Lower lobe of right lung (tissue), 2 donors: ENCODE data around the gene JAG1. TPM values are rescaled to one million over a fixed set of nuclear protein-coding genes. Genes with fewer than 3 reads are reported as not detected.

ENCODE experiments used
- ATAC-seq, 2 donors: fragments of 200-7000 bp; cut with Tn5 transposase; one replicate each; pipeline ENCODE4 v1.9.1; 2020 to 2022; ENCODE audit warnings: mild to moderate bottlenecking in 2 of 2, moderate library complexity in 2 of 2
- DNase-seq: peaks from one replicate; pipeline ENCODE4 v3.0.0-alpha.2; 2020
- H3K27ac ChIP-seq: fragments of 200-600 bp; one replicate; pipeline ENCODE4 v1.8.0; 2022
- H3K27me3 ChIP-seq: fragments of 200-600 bp; one replicate; pipeline ENCODE4 v1.8.0; 2022; ENCODE audit warnings: low read depth
- H3K36me3 ChIP-seq: fragments of 200-600 bp; one replicate; pipeline ENCODE4 v1.8.0; 2022; ENCODE audit warnings: mild to moderate bottlenecking
- H3K4me1 ChIP-seq: fragments of 200-600 bp; one replicate; pipeline ENCODE4 v1.8.0; 2022
- H3K4me3 ChIP-seq: fragments of 200-600 bp; one replicate; pipeline ENCODE4 v1.8.0; 2022; ENCODE audit warnings: mild to moderate bottlenecking
- H3K9me3 ChIP-seq: fragments of 200-600 bp; one replicate; pipeline ENCODE4 v1.8.0; 2022
- intact Hi-C: fragments of 100-400 bp; cut with DNase I; formaldehyde crosslinking; loops from one replicate; pipeline ENCODE4 v1.11.0; 2022
- total RNA-seq: library from RNA; stranded (reverse); fragmentation: NEBNext Ultra II Directional; extraction: Animal tissue kit (Norgen Biotek cat#: 25700); gene quantifications from one replicate; pipeline ENCODE4 v1.2.1, GENCODE V29; 2021
- TF ChIP-seq, protein P1 (sequence below): fragments of 200-600 bp; IDR thresholded peaks from one replicate; pipeline ENCODE4 v1.8.0; 2022; ENCODE audit warnings: antibody characterized with exemption, mild to moderate bottlenecking
- donor health status: DM: no; HTN: yes; CAD: no; lungs with severe emphysema.

Gene JAG1
- total RNA-seq, 1 donor from 2014 or later, result 60.1 TPM

DNA sequence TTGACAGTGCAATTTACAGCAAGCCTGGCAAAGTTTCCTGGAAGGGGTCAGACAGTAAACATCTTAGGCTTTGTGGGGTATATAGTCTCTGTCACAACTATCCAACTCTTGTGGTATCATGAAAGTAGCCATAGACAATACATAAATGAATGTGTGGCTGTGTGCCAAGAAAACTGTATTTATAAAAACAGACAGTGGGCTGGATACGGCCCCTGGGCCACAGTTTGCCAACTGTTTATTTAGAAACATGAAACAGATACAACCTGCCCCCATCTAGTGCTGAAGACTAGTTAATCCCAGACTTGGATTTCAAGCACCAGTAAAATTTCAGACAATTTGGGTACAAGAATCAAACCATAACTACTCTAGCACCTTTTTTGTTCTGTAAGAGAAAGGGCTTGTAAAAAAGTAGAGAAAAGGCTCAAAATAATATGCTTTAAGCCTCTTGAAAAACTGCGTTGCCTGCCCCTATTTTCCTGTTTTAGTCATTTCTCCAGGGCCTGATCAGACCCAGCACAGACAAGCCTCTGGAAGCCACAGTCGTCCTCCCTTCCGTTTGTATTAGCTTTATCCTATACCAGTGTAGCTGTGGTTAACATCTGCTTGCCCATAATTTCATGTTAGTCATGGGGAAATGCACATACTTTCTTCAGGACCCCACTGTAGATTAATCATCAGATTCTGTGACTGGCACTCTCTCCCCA, 30.8 kb downstream of the JAG1 start:
- H3K4me3 ChIP-seq, result no peak overlapping the region
- H3K4me1 ChIP-seq, result no peaks in the 10 kb centered on the region
- TF ChIP-seq, protein P1, sequence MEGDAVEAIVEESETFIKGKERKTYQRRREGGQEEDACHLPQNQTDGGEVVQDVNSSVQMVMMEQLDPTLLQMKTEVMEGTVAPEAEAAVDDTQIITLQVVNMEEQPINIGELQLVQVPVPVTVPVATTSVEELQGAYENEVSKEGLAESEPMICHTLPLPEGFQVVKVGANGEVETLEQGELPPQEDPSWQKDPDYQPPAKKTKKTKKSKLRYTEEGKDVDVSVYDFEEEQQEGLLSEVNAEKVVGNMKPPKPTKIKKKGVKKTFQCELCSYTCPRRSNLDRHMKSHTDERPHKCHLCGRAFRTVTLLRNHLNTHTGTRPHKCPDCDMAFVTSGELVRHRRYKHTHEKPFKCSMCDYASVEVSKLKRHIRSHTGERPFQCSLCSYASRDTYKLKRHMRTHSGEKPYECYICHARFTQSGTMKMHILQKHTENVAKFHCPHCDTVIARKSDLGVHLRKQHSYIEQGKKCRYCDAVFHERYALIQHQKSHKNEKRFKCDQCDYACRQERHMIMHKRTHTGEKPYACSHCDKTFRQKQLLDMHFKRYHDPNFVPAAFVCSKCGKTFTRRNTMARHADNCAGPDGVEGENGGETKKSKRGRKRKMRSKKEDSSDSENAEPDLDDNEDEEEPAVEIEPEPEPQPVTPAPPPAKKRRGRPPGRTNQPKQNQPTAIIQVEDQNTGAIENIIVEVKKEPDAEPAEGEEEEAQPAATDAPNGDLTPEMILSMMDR, result no peak
- no peaks in the 10 kb centered on the region for H3K9me3 ChIP-seq
- ATAC-seq (no peak), DNase-seq (no peak)
- intact Hi-C loops, result no loop called here
- no peaks in the 10 kb centered on the region for H3K27me3 ChIP-seq
- H3K27ac ChIP-seq, result no peak overlapping the region
- peaks cover 95% of the 10 kb centered on the region for H3K36me3 ChIP-seq

- Histone ChIP-seq H3K9me3 (no peaks in the 10 kb centered on the region), H3K27me3 (no peaks in the 10 kb centered on the region), H3K36me3 (peaks cover 84% of the 10 kb centered on the region), H3K27ac (no peak overlapping the region), H3K4me1 (peaks cover 10% of the 10 kb centered on the region), H3K4me3 (no peak overlapping the region)
- intact Hi-C loops, result no loop called here
- ATAC-seq (no peak), DNase-seq (no peak)
- TF ChIP-seq, protein P1, result no peak
Observed at GRCh38 chr20:10641893-10642292, 31.9 kb downstream of the JAG1 start.

DNA sequence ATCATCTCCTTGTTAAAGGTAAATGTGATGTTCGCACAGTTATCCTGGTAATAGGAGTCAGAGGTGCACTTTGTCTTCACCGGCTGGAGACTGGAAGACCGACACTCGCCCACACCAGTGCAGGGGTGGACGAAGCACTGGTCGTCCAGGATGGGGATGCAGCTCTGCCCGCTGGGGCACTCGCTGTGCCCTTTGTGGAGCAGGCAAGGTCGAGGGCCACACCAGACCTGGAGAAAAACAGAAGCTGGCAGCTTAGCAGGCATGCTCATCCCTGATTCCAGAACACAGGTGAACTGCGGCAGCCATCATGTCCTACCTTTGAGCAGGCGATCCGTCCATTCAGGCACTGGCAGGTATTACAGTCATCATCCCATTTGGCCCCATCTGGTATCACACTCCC, 32.3 kb downstream of the JAG1 start:
- TF ChIP-seq, protein P1, result no peak
- intact Hi-C loops, result no loop called here
- Histone ChIP-seq H3K4me3 (no peak overlapping the region), H3K27ac (no peak overlapping the region), H3K9me3 (no peaks in the 10 kb centered on the region), H3K4me1 (peaks cover 14% of the 10 kb centered on the region), H3K36me3 (peaks cover 80% of the 10 kb centered on the region), H3K27me3 (no peaks in the 10 kb centered on the region)
- DNase-seq (no peak), ATAC-seq (no peak)

DNA sequence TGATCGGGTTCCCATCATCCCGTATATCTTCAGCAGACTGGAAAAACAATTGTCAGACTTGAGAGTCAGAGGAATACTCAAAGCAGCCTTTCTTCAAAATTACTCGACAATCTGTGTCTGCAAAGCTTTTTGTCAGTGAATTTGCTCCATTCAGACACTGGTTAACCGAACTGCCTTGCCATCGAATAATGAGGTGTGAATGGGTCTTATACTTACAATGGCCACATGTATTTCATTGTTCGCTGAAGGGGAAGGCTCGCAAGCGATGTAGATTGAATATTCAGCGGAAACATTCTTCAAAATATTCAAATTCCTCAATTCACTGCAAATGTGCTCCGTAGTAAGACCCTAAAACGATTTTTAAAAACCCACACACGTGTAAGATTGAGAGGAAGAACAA, 32.9 kb downstream of the JAG1 start:
- peaks cover 74% of the 10 kb centered on the region for H3K36me3 ChIP-seq
- no peak for ATAC-seq
- intact Hi-C loops, result no loop called here
- peaks cover 19% of the 10 kb centered on the region for H3K4me1 ChIP-seq
- no peak for DNase-seq
- no peaks in the 10 kb centered on the region for H3K27me3 ChIP-seq
- H3K4me3 ChIP-seq, result no peak overlapping the region
- no peak overlapping the region for H3K27ac ChIP-seq
- H3K9me3 ChIP-seq, result no peaks in the 10 kb centered on the region
- TF ChIP-seq, protein P1, result no peak

DNA sequence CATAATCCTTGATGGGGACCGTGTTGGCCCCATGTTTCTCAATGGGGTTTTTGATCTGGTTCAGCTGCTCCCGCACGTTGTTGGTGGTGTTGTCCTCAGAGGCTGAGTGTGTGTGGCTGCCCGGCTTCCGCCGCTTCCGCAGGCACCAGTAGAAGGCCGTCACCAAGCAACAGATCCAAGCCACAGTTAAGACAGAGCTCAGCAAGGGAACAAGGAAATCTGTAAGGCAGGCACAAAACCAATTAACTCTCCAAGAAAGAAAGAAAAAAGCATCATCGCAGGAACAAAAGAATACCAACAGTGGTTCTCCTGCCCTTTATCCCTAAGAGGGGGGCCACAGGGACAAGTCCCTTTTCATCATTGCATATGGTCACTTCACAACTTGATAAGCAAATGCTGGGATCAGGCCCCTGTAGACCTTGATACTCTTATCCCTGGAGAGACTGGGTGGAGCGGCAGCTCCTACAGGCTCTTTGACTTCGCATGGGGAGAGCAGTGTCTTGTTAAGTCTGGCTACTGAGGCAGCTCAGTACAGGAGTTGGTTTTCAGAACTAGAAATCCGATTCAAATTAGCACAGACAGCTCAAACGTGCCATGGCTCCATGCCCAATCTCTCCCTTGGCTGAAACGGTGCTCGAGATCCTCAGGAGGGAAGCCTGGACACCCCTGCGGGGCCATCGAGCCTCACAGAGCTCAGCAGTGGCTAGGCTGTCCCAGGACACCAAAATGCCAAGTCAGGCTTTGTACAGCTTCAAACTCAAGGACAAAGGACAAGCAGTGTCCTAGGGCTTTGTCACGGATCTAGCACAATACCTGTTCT, 33.9 kb downstream of the JAG1 start:
- no peak for DNase-seq
- intact Hi-C loops, result no loop called here
- no peak for ATAC-seq

More for the DNA sequence above, 33.9 kb downstream of the JAG1 start:
- H3K9me3 ChIP-seq, result no peaks in the 10 kb centered on the region
- H3K36me3 ChIP-seq, result peaks cover 64% of the 10 kb centered on the region
- H3K27ac ChIP-seq, result peak overlapping the region; percentile 8
- no peak overlapping the region for H3K4me3 ChIP-seq
- no peaks in the 10 kb centered on the region for H3K27me3 ChIP-seq
- TF ChIP-seq, protein P1, result no peak
- H3K4me1 ChIP-seq, result peaks cover 25% of the 10 kb centered on the region
